HG03066 (cell line): ENCODE results near the gene STAC2.

ENCODE experiments used
- ATAC-seq: cut with Tn5 transposase; IDR thresholded peaks from one replicate; pipeline ENCODE4 v1.9.1; 2021; ENCODE audit warnings: low read depth; ENCODE audit not compliant: unreplicated experiment

STAC2 gene

GRCh38 chr17:39235555-39236449 is 10.1 kb upstream of the STAC2 start:
- no peak for ATAC-seq

GRCh38 chr17:39231591-39232551 is 6.1 kb upstream of the STAC2 start:
- no peak for ATAC-seq

- no peak for ATAC-seq
Measured at GRCh38 chr17:39231091-39231561, 5.4 kb upstream of the STAC2 start.

- no peak for ATAC-seq
Measured at GRCh38 chr17:39230361-39230760, 4.6 kb upstream of the STAC2 start.

- ATAC-seq: no peak
Measured at GRCh38 chr17:39229274-39229913, 3.6 kb upstream of the STAC2 start.

GRCh38 chr17:39227364-39227919 is 1.7 kb upstream of the STAC2 start:
- no peak for ATAC-seq

GRCh38 chr17:39225959-39226683 is 376 bp upstream of the STAC2 start:
- no peak for ATAC-seq

GRCh38 chr17:39224778-39225307 is 902 bp downstream of the STAC2 start:
- ATAC-seq: no peak

GRCh38 chr17:39223907-39224777 is 1.6 kb downstream of the STAC2 start:
- no peak for ATAC-seq

GRCh38 chr17:39222866-39223834 is 2.6 kb downstream of the STAC2 start:
- ATAC-seq: no peak

- no peak for ATAC-seq
Measured at GRCh38 chr17:39222151-39222550, 3.6 kb downstream of the STAC2 start.

GRCh38 chr17:39221572-39221971 is 4.2 kb downstream of the STAC2 start:
- no peak for ATAC-seq

GRCh38 chr17:39219647-39220154 is 6.0 kb downstream of the STAC2 start:
- no peak for ATAC-seq

GRCh38 chr17:39218906-39219305 is 6.8 kb downstream of the STAC2 start:
- ATAC-seq: no peak

GRCh38 chr17:39217734-39218369 is 7.9 kb downstream of the STAC2 start:
- ATAC-seq: no peak

GRCh38 chr17:39213852-39214251 is 11.9 kb downstream of the STAC2 start:
- no peak for ATAC-seq
